Ammon's horn (tissue), 1 donor: Measurements from ENCODE around the gene PZP.
A peak's percentile ranks its signal among the peaks of the same experiment; 100 is the strongest.

Source experiments
- DNase-seq: peaks from one replicate; pipeline ENCODE4 v3.0.0-alpha.2; 2016; ENCODE audit warnings: low spot score

PZP gene

GRCh38 chr12:9124383-9125031 is 83.7 kb downstream of the PZP start:
- no peak for DNase-seq

GRCh38 chr12:9123781-9124382 is 84.3 kb downstream of the PZP start:
- DNase-seq, result no peak

GRCh38 chr12:9122091-9122609 is 86.0 kb downstream of the PZP start:
- no peak for DNase-seq

- no peak for DNase-seq
These were observed 87.6 kb downstream of the PZP start for GRCh38 chr12:9120487-9121184.

- DNase-seq, result peak; percentile 83
These were observed 90.0 kb downstream of the PZP start for GRCh38 chr12:9118158-9118557.

- peak; percentile 51 for DNase-seq
These were observed 92.2 kb downstream of the PZP start, which contains the start of gene A2M for GRCh38 chr12:9115731-9116559. TSS of gene A2M (minus strand) at chr12:9115919. CDS start at chr12:9115849, 70 bp downstream.

- DNase-seq, result no peak
These were observed 93.2 kb downstream of the PZP start for GRCh38 chr12:9114946-9115345.

DNA sequence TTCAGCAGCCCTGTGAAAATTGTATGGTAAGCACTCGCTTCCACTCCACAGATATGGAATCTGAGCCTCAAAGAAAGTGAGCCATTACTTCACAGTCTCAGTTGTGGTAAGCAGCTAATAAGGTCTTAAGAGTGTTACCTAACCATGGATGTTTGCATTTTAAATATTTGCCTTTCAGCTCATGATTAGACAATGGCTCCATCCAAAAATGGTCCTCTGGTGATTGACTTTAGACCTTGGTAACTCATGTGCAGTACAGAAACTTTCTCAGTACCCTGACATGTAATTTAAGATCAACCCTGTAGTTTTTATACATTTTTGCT is 94.2 kb downstream of the PZP start:
- no peak for DNase-seq

DNA sequence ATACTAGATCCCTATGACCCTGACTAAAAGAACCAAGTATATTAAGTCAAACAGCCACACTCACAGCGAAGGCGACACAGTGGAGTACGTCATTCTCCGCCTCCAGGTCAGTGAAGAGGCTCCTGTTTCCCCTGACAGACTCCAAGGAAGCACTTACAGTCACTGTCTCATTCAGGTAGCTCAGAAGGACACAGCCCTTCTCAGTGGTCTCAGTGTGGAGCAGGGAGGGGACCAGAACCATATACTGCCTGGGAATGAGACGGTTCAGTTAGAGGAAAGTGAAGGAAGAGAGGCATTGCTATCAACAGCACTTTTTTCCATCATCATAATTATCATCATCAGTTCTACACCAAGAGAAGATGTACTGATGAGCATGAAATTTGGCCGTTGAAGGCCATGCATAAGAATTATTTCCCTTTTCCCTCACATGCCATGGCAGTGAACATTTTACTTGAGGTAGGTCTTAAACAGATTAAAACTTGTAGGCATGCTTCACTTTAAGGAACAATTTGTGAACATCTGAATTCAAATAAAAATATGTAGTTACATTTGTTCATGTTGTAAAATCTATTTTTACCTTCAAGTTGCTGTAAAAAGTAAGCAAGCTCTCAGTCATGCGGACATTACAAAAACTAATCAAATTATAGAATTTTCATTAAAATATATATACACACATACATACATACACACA is 94.8 kb downstream of the PZP start:
- no peak for DNase-seq

DNA sequence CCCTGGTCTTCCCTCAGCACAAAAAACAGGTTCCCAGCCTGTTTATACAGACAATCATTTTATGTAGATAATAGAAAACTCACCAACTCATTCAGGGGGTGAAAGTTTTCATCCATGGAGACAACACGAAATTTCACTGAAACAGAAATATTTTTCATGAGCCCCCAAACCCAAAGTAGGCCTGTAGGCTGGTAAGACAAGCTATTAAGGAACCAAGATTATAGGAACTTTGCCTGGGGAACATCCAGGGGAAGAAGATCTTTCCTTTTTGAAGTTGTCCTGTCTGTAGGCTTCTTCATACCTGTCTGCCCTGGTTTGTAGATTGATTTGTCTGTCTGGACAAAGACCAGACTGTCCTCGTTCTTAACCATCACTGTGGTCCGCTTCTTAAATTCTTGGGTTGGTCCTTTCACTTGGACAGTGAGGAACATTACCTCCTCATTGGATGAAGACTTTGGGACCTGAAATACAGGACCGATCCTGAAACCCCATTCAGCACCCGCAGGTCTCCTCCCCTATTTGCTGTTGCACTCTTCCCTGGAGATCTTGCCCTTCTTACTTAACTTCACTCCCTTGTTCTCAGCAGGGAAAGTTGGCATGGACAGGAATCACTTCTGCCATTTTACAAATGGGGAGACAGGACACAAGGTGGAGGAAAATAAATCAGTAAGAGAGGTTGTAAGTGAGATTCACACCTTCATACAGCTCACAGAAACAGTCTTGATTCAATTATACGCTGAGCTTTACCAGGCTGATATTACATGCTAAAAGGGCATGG is 95.9 kb downstream of the PZP start:
- DNase-seq, result no peak

DNA sequence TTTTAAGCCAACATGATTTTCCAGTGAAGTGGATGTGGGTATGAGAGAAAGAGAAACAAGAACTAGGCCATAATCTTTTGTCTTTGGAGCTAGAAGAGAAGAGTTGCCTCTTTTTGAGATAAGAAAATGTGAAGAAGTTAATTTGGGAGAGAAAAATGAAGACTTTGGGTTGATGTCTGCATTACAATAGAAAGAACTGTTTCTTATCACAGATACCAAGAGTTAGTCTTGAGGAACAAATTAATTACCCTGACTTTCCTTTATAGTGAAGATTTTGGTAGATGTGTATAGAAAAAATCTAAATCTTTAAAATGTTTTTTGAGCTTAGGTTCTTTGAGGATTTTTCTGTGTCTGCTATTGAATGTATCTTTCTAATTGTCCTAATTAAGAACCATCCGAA is 96.7 kb downstream of the PZP start:
- DNase-seq, result no peak

GRCh38 chr12:9109737-9110491 is 98.3 kb downstream of the PZP start:
- no peak for DNase-seq

DNA sequence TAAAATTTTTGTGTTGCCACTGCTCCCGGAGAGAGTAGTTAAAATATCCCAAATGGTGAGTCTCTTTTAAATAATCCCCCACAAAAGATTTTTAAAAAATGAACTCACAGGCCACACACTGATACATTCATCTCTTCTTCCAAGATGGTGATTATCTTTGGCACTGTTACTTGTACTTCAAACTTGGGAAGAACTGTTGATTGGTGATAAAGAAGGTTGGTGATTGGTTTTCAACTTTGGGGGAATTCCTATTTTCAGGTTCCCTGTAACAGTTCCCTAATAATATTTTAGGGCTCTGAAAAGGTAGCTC is 99.0 kb downstream of the PZP start:
- no peak for DNase-seq

DNA sequence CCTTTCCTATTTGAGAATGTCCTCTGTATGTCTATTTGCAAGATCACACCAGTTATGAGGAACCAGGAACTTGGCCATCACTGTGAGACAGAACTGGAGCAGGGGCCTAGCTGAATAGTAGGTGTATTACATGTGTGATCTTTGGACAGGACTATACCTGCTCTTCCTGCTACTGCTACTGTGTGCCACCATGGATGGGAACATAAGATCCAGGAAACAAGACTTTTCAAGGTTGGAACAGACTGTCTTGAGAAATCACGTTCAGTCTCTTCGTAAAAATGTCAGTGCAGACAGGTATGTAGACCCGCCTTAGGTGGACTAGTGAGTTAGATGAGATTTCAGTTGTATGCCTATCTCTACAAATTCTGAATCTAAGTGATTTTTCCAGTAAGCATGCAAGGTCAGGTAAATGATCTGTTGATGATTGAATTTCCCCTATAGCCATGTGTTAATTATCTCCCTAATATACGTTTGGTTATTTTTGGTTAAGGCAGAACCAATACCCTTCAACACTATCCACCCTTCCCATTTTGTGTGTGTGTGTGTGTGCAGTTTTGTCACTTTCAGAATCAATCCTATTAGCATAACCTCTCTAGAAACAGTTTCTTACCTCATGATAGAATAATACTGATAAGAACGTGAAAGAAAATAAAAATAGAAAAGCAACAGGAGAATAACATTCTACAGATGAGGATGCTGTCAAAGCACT is 99.5 kb downstream of the PZP start:
- DNase-seq, result no peak

GRCh38 chr12:9107542-9107873 is 100.7 kb downstream of the PZP start:
- DNase-seq, result no peak

DNA sequence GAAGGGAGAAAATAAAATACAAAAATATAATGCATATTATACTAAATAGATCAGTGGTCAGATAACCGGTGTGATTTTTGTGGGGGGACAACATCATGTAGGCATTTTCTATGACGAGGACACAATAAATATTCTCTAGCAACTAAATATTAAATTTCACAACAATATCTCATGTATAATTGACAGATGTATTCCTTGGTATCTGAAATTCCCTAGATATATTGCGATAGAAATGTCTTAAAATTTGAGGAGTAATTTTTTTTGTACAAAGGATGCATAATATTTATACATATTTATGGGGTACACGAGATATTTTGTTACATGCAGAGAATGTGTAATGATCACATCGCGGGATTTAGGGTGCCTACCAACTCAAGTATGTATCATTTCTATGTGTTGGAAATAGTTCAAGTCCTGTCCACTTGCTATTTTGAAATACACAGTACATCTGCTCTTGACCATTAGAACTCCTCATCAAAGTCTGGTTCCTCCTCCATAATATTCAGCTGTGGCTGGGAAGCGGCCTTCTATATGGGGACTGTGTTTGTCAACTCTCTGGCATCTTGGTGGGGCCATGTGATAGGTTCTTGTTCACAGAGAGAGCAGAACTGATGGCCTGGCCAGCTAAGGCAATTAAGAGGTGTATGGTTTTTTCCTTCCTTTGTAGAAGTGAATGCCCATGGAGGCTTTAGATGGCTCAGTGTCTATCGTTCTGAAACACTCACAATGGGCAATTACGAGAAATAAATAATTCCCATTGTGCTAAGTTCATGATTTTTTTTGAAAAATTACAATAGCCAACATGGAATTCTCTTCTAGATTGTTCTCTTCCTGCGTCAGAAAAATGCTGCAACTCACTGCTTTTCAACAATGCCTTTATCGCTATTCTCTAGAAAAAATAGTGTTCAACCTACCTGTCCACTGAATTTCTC is 101.3 kb downstream of the PZP start:
- DNase-seq, result no peak

DNA sequence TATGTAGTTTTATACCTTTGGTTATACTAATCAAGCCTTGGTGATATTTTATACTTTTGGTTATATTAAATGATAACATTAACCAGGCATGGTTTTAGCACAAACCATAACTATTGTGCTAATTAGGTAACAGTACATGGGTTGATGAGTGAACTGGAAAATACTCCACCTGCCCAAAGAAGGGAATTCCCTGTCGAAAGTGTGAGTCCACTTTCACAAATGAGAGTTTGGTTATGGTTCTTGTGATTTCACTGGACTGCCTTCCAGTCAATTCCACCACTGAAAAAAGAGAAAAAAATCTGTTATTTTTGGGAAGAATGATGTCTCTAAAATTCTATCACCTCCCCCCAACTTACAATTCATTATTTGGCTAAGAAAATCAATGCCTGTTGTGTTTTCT is 102.1 kb downstream of the PZP start:
- DNase-seq, result no peak

DNA sequence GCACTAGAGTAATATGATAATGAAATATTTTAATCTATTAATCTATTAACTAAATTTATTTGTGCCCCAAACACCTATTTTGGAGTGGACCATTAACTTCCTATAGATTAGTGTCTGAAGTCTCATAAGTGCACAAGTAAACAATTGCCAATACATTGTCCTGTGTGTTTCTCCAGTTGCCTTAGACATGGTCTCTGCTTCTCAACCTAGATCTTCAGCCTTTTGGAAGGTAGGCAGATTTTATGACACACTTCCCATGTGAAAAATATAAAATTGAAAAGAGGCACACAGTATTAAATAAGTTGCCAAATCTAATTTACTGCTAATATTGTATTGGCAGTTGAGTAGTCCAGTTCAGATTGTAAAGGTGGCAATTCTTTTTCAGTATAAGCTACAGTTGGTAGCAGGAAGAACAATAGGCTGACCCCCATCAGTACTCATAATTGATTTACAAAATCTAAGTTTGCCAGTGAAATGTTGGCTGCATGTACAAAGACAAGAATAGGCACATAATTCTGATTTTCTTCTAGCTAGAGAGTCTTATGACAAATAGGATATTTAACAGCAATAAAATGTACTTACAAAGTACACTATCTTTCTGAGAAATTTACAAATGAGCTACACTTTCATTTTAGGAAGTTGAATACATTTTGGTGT is 103.3 kb downstream of the PZP start:
- no peak for DNase-seq
